H1 (cell line): ENCODE measurements around the gene SLC26A6. TPM values are rescaled to one million over a fixed set of nuclear protein-coding genes. Genes with fewer than 3 reads are reported as not detected.

Source experiments
- CTCF ChIA-PET: fragments of 300-600 bp; sonication (Branson Sonifier 250); formaldehyde crosslinking; loops from one replicate; lab custom pipeline; 2021; ENCODE audit not compliant: partially characterized antibody; lab: Charles Lee
- POLR2A ChIA-PET: fragments of 300-600 bp; sonication (Branson Sonifier 250); formaldehyde crosslinking; loops from one replicate; lab custom pipeline; 2021; ENCODE audit warnings: inconsistent platforms; ENCODE audit not compliant: partially characterized antibody; lab: Charles Lee
- DNase-seq, 2 experiments: peaks; one replicate each; pipeline versions ENCODE4 v3.0.0 to v3.0.0-alpha.2; 2010 to 2022; ENCODE audit warnings: low spot score in 2 of 2, low read depth in 1 of 2, mixed read lengths in 1 of 2
- FAIRE-seq: peaks from 2 replicates; lab custom pipeline; 2011; peaks lifted over from hg19 to GRCh38; lab: Jason Lieb, UNC
- H2AFZ ChIP-seq: 2 replicates; pipeline ENCODE4 v1.8.1; 2012; ENCODE audit warnings: low read length, inconsistent platforms
- H2AK5ac ChIP-seq: 2 replicates; pipeline ENCODE4 v1.6.1; 2013; ENCODE audit warnings: low read depth, low read length
- H2BK120ac ChIP-seq: replicated peaks from 2 replicates; pipeline ENCODE3; 2013; ENCODE audit warnings: low read depth, low read length, inconsistent platforms
- H2BK12ac ChIP-seq: 2 replicates; pipeline ENCODE4 v1.6.1; 2013; ENCODE audit warnings: low read depth, low read length
- H2BK15ac ChIP-seq: 2 replicates; pipeline ENCODE4 v1.6.1; 2013; ENCODE audit warnings: low read length
- H2BK20ac ChIP-seq: 2 replicates; pipeline ENCODE4 v1.6.1; 2013; ENCODE audit warnings: low read length
- H2BK5ac ChIP-seq: 2 replicates; pipeline ENCODE4 v1.6.1; 2013; ENCODE audit warnings: low read depth, low read length
- H3K14ac ChIP-seq: 2 replicates; pipeline ENCODE4 v1.6.1; 2013; ENCODE audit warnings: inconsistent platforms; ENCODE audit not compliant: insufficient read length
- H3K18ac ChIP-seq: 2 replicates; pipeline ENCODE4 v1.6.1; 2013; ENCODE audit warnings: low read length; ENCODE audit errors: extremely low read depth
- H3K23ac ChIP-seq: 2 replicates; pipeline ENCODE4 v1.6.1; 2013; ENCODE audit warnings: inconsistent platforms; ENCODE audit not compliant: insufficient read length
- H3K23me2 ChIP-seq: 2 replicates; pipeline ENCODE4 v1.6.1; 2013; ENCODE audit warnings: low read depth, low read length
- H3K27ac ChIP-seq: 2 replicates; pipeline ENCODE4 v1.6.1; 2011; ENCODE audit warnings: low read depth, low read length, inconsistent platforms
- H3K27me3 ChIP-seq, 4 experiments: replicated peaks in 1 of 4; 1 replicate in 1 of 4; 2 replicates in 3 of 4; pipeline versions ENCODE4 v1.6.1 to v1.8.1; 2011 to 2013; ENCODE audit warnings: low read length in 3 of 4, mild to moderate bottlenecking in 3 of 4, inconsistent platforms in 2 of 4, mixed read lengths in 2 of 4, moderate library complexity in 1 of 4; ENCODE audit not compliant: control insufficient read depth in 3 of 4, insufficient read depth in 3 of 4; ENCODE audit errors: extremely low read depth in 1 of 4
- H3K36me3 ChIP-seq, 4 experiments: 2 replicates each; pipeline versions ENCODE4 v1.6.1 to v1.8.1; 2011 to 2013; ENCODE audit warnings: mild to moderate bottlenecking in 4 of 4, low read length in 3 of 4, moderate library complexity in 2 of 4, control low read depth in 1 of 4, inconsistent platforms in 1 of 4; ENCODE audit not compliant: insufficient read depth in 4 of 4, control insufficient read depth in 2 of 4
- H3K4ac ChIP-seq: replicated peaks from 2 replicates; pipeline ENCODE3; 2013; ENCODE audit warnings: low read length, low read depth, mixed read lengths, inconsistent platforms; ENCODE audit not compliant: insufficient read length
- H3K4me1 ChIP-seq, 4 experiments: replicated peaks in 1 of 4; 1 replicate in 1 of 4; 2 replicates in 3 of 4; pipeline versions ENCODE4 v1.6.1 to v1.8.1; 2011 to 2013; ENCODE audit warnings: low read length in 3 of 4, inconsistent platforms in 2 of 4, mixed read lengths in 1 of 4; ENCODE audit not compliant: insufficient read depth in 4 of 4, control insufficient read depth in 3 of 4
- H3K4me2 ChIP-seq, 2 experiments: 2 replicates each; pipeline versions ENCODE4 v1.6.1 to v1.8.1; 2011 to 2013; ENCODE audit warnings: low read depth in 2 of 2, low read length in 2 of 2, control low read depth in 1 of 2, inconsistent platforms in 1 of 2, mild to moderate bottlenecking in 1 of 2; ENCODE audit not compliant: insufficient read depth in 1 of 2
- H3K4me3 ChIP-seq, 4 experiments: fragments of 200-600, 300-600 bp in 1 of 4; sonication (generic), shearing (Covaris generic), sonication (Bioruptor Twin) in 1 of 4; 2 replicates each; pipeline versions ENCODE4 v1.5.1 to v1.8.1; 2011 to 2016; ENCODE audit warnings: low read length in 4 of 4, low read depth in 3 of 4, control low read depth in 2 of 4, inconsistent platforms in 2 of 4, mild to moderate bottlenecking in 2 of 4, mixed read lengths in 1 of 4, moderate library complexity in 1 of 4; ENCODE audit not compliant: insufficient read depth in 2 of 4; ENCODE audit errors: extremely low read depth in 1 of 4
- H3K56ac ChIP-seq: replicated peaks from 2 replicates; pipeline ENCODE3; 2013; ENCODE audit warnings: low read depth, mild to moderate bottlenecking, mixed read lengths, low read length, inconsistent platforms; ENCODE audit not compliant: insufficient read length
- H3K79me1 ChIP-seq: 2 replicates; pipeline ENCODE4 v1.6.1; 2013; ENCODE audit warnings: low read depth, low read length, control low read depth
- H3K79me2 ChIP-seq, 2 experiments: 2 replicates each; pipeline versions ENCODE4 v1.6.1 to v1.8.1; 2012 to 2013; ENCODE audit warnings: low read length in 2 of 2, mild to moderate bottlenecking in 2 of 2, inconsistent platforms in 1 of 2; ENCODE audit not compliant: insufficient read depth in 2 of 2, control insufficient read depth in 1 of 2
- H3K9ac ChIP-seq, 4 experiments: replicated peaks in 1 of 4; 1 replicate in 1 of 4; 2 replicates in 3 of 4; pipeline versions ENCODE4 v1.6.1 to v1.8.1; 2011 to 2013; ENCODE audit warnings: low read depth in 3 of 4, low read length in 3 of 4, control low read depth in 2 of 4, mild to moderate bottlenecking in 2 of 4, moderate library complexity in 2 of 4, inconsistent platforms in 1 of 4; ENCODE audit errors: extremely low read depth in 1 of 4
- H3K9me3 ChIP-seq, 2 experiments: 2 replicates each; pipeline versions ENCODE4 v1.6.1 to v1.8.1; 2012 to 2013; ENCODE audit warnings: mild to moderate bottlenecking in 2 of 2, moderate library complexity in 2 of 2, control low read depth in 1 of 2, inconsistent platforms in 1 of 2, low read depth in 1 of 2, low read length in 1 of 2, mixed read lengths in 1 of 2; ENCODE audit not compliant: insufficient read depth in 2 of 2
- H4K20me1 ChIP-seq, 2 experiments: replicated peaks in 1 of 2; 2 replicates each; pipeline versions ENCODE3 to v1.8.1; 2011 to 2013; ENCODE audit warnings: inconsistent platforms in 2 of 2, low read length in 2 of 2, mild to moderate bottlenecking in 1 of 2; ENCODE audit not compliant: insufficient read depth in 2 of 2, control insufficient read depth in 1 of 2
- H4K5ac ChIP-seq: 2 replicates; pipeline ENCODE4 v1.6.1; 2013; ENCODE audit warnings: low read length, low read depth, mixed read lengths, inconsistent platforms; ENCODE audit not compliant: insufficient read length
- H4K8ac ChIP-seq: 2 replicates; pipeline ENCODE4 v1.8.0; 2013; ENCODE audit warnings: mild to moderate bottlenecking, moderate library complexity, low read length, inconsistent platforms; ENCODE audit not compliant: insufficient read depth; ENCODE audit errors: extremely low read depth
- H4K91ac ChIP-seq: replicated peaks from 2 replicates; pipeline ENCODE3; 2013; ENCODE audit warnings: low read length, mixed read lengths, inconsistent platforms; ENCODE audit not compliant: insufficient read length
- ATF2 ChIP-seq: IDR thresholded peaks from 2 replicates; pipeline ENCODE4 v1.6.1; 2012; ENCODE audit warnings: low read length, inconsistent platforms
- CHD2 ChIP-seq: IDR thresholded peaks from 2 replicates; pipeline ENCODE4 v1.6.1; 2012; ENCODE audit warnings: low read length, improper control_type of control experiment
- CTBP2 ChIP-seq: IDR thresholded peaks from 2 replicates; pipeline ENCODE4 v1.7.0; 2011; ENCODE audit warnings: borderline replicate concordance, mild to moderate bottlenecking, moderate library complexity, mixed read lengths, low read length; ENCODE audit not compliant: insufficient read depth, insufficient read length
- TAF7 ChIP-seq: optimal IDR thresholded peaks from 2 replicates; pipeline ENCODE3; 2011; ENCODE audit warnings: low read depth, mild to moderate bottlenecking, inconsistent platforms, low read length, moderate library complexity, borderline replicate concordance
- WGBS, 2 experiments: shearing (Covaris generic) in 1 of 2; methylation state at CpG; one replicate each; pipeline versions ENCODE4 v1.1.6 to v1.1.7; 2013 to 2015; ENCODE audit warnings: low lambda C conversion rate in 2 of 2, mixed read lengths in 2 of 2, inconsistent platforms in 1 of 2, low coverage in 1 of 2, missing lambda C conversion rate in 1 of 2; ENCODE audit not compliant: insufficient replicate concordance in 2 of 2, insufficient coverage in 1 of 2, insufficient read length in 1 of 2; ENCODE audit errors: extremely low coverage in 1 of 2, missing lambda C conversion rate in 1 of 2; 5-methylcytosine and 5-hydroxymethylcytosine counted together
- polyA plus RNA-seq, 7 experiments: library from polyadenylated mRNA; depleted of rRNA in 3 of 7; stranded (reverse) in 5 of 7; unstranded in 2 of 7; fragments of >200 nt in 5 of 7; fragments of 200-250 nt in 2 of 7; gene quantifications; 1 replicate in 5 of 7; 2 replicates in 1 of 7; 4 replicates in 1 of 7; pipeline versions ENCODE4 v1.2.1 to v1.2.3, GENCODE V29; 2011 to 2013; ENCODE audit warnings: missing spikeins in 2 of 7, mixed read lengths in 2 of 7
- total RNA-seq: library from RNA; stranded (reverse); fragmentation: NEBNext Ultra II Directional; extraction: Animal tissue kit (Norgen Biotek cat#: 25700); gene quantifications from 2 replicates; pipeline ENCODE4 v1.2.1, GENCODE V29; 2021

SLC26A6 gene
- total and polyA plus RNA-seq, 2 of the 8 experiments (the other 6 are each of a cell fraction or from before 2014, with no cell fraction given), result 50.4 to 58.0 TPM

GRCh38 chr3:48597408-48597800 lies 37.9 kb downstream of the SLC26A6 start:
- Histone ChIP-seq H3K79me2 (no peaks in the 10 kb centered on the region), H2BK120ac (no peak overlapping the region), H4K8ac (no peak overlapping the region), H3K9ac (no peak overlapping the region), H2AFZ (no peak overlapping the region), H2BK15ac (no peak overlapping the region), H4K20me1 (peaks cover 0 to 31% of the 10 kb centered on the region in 2 experiments), H3K14ac (no peak overlapping the region), H2BK5ac (no peak overlapping the region), H3K9me3 (no peaks in the 10 kb centered on the region), H3K36me3 (peaks cover 31 to 36% (median 34%) of the 10 kb centered on the region in 4 experiments), H3K4me1 (peaks cover 3 to 18% (median 15%) of the 10 kb centered on the region in 4 experiments; a peak in 6 of 7 replicates), H4K5ac (no peak overlapping the region), H3K56ac (no peak overlapping the region), H2BK12ac (no peak overlapping the region), H3K27ac (no peak overlapping the region; the same call in 1 of the 2 replicates), H3K4me2 (no peak overlapping the region), H2BK20ac (no peak overlapping the region), H3K4me3 (no peak overlapping the region), H3K23ac (no peak overlapping the region), H3K18ac (no peak overlapping the region), H3K23me2 (peaks cover 1% of the 10 kb centered on the region; the same call in 1 of the 2 replicates), H3K4ac (no peak overlapping the region), H3K79me1 (no peaks in the 10 kb centered on the region), H2AK5ac (no peak overlapping the region; the same call in 1 of the 2 replicates), H3K27me3 (peaks cover 0 to 6% (median 0%) of the 10 kb centered on the region in 4 experiments; a peak in 4 of 7 replicates), H4K91ac (no peak overlapping the region)
- CTCF ChIA-PET, result interaction anchor here (1.1 to 1.5 kb wide), 4 partner anchors 10 to 66 kb away, joined by 3 to 5 read pairs (median 4); partner anchors contain the start of genes CELSR3, SLC26A6 and UQCRC1
- 100% methylated on average over 6 of the region's 6 CpGs; no CpG with 5 or more reads in 1 of the 2 experiments for WGBS, 2 experiments
- POLR2A ChIA-PET, result interaction anchor here (0.7 to 5.1 kb wide), 26 partner anchors 7 to 426 kb away, joined by 3 to 23 read pairs (median 5); partner anchors contain the start of genes CELSR3, PLXNB1, SLC26A6 and UCN2
- no peak for DNase-seq
- FAIRE-seq, result no peak
- TF ChIP-seq CTBP2 (no peak), ATF2 (no peak), CHD2 (no peak), TAF7 (no peak)
